K562 (cell line): Measurements from ENCODE around the gene SLC31A1. TPM values are rescaled to one million over a fixed set of nuclear protein-coding genes. Genes with fewer than 3 reads are reported as not detected.
A peak's percentile ranks its signal among the peaks of the same experiment; 100 is the strongest.

ENCODE experiments used
- ATF1 ChIP-seq, 2 experiments: fragments of 450-650 bp in 1 of 2; IDR thresholded peaks; 2 replicates each; pipeline ENCODE4 v1.6.1; 2016; ENCODE audit warnings: missing compliant biosample characterization in 1 of 2, missing genetic modification characterization in 1 of 2
- C11orf30 ChIP-seq: fragments of 450-650 bp; IDR thresholded peaks from 2 replicates; pipeline ENCODE4 v1.6.1; 2016; ENCODE audit warnings: low read depth, mild to moderate bottlenecking
- CHCHD3 ChIP-seq: fragments of 250-450 bp; sonication (Bioruptor Pico); IDR thresholded peaks from 2 replicates; pipeline ENCODE4 v2.1.2; 2022; ENCODE audit warnings: mild to moderate bottlenecking
- HMG20B ChIP-seq: fragments of 250-450 bp; sonication (Bioruptor Pico); IDR thresholded peaks from 2 replicates; pipeline ENCODE4 v1.5.0; 2021; ENCODE audit warnings: mild to moderate bottlenecking
- HOXB6 ChIP-seq: fragments of 250-450 bp; sonication (Bioruptor Pico); IDR thresholded peaks from 2 replicates; pipeline ENCODE4 v1.5.1; 2022; ENCODE audit warnings: mild to moderate bottlenecking, borderline replicate concordance
- RAD21 ChIP-seq, 2 experiments: fragments of 250-450 bp in 1 of 2; fragments of 450-650 bp in 1 of 2; sonication (Bioruptor Pico) in 1 of 2; formaldehyde crosslinking in 1 of 2; IDR thresholded peaks in 1 of 2; conservative IDR thresholded peaks in 1 of 2; 2 replicates each; pipeline versions ENCODE4 v1.4.0 to v1.8.0; 2020 to 2022; ENCODE audit warnings: mild to moderate bottlenecking in 2 of 2, moderate library complexity in 1 of 2
- RCOR1 ChIP-seq, 2 experiments: IDR thresholded peaks; 2 replicates each; pipeline ENCODE4 v1.6.1; 2012; ENCODE audit warnings: low read depth in 2 of 2, low read length in 2 of 2, borderline replicate concordance in 1 of 2, improper control_type of control experiment in 1 of 2
- SETDB1 ChIP-seq: IDR thresholded peaks from one replicate; pipeline ENCODE4 v1.6.1; 2012; ENCODE audit warnings: low read length, control low read depth, inconsistent platforms
- SIX5 ChIP-seq, 2 experiments: IDR thresholded peaks; 2 replicates each; pipeline ENCODE4 v1.6.1; 2011; ENCODE audit warnings: low read length in 2 of 2, borderline replicate concordance in 1 of 2, low read depth in 1 of 2, mild to moderate bottlenecking in 1 of 2, moderate library complexity in 1 of 2; ENCODE audit not compliant: insufficient read depth in 1 of 2
- SMARCA4 ChIP-seq: fragments of 450-650 bp; IDR thresholded peaks from 2 replicates; pipeline ENCODE4 v1.6.1; 2016
- U2AF1 ChIP-seq: fragments of 200-400 bp; formaldehyde crosslinking; optimal IDR thresholded peaks from 2 replicates; pipeline ENCODE3; 2017; ENCODE audit warnings: mild to moderate bottlenecking, low read depth, low read length, moderate library complexity
- ZFP91 ChIP-seq: sonication (generic); formaldehyde crosslinking; IDR thresholded peaks from 2 replicates; pipeline ENCODE4 v1.8.0; 2022; ENCODE audit warnings: mild to moderate bottlenecking, missing genetic modification reagents
- polyA plus RNA-seq, 8 experiments: library from polyadenylated mRNA; depleted of rRNA in 4 of 8; stranded (reverse) in 5 of 8; unstranded in 3 of 8; fragments of >200 nt; fragmentation: Nextera tagmentation in 2 of 8; fragmentation: Illumina TruSeq in 1 of 8; extraction: Ambion mirVana in 2 of 8; extraction: Trizol in 1 of 8; gene quantifications; 2 replicates each; pipeline versions ENCODE4 v1.2.1 to v1.2.3, GENCODE V29; 2011 to 2014; ENCODE audit warnings: inconsistent platforms in 1 of 8, missing spikeins in 1 of 8
- total RNA-seq, 7 experiments: library from RNA; depleted of rRNA in 6 of 7; stranded (reverse); fragments of >200 nt in 6 of 7; fragmentation: Illumina TruSeq in 2 of 7; extraction: Trizol in 2 of 7; gene quantifications; 2 replicates each; pipeline versions ENCODE4 v1.2.1 to v1.2.3, GENCODE V29; 2011 to 2021; ENCODE audit warnings: low replicate concordance in 1 of 7
- TF ChIP-seq, protein P1 (sequence below), 3 experiments: IDR thresholded peaks in 2 of 3; conservative IDR thresholded peaks in 1 of 3; 2 replicates each; pipeline ENCODE4 v1.5.1; 2011 to 2012; ENCODE audit warnings: low read length in 3 of 3, mild to moderate bottlenecking in 3 of 3, control low read depth in 2 of 3, improper control_type of control experiment in 1 of 3, inconsistent platforms in 1 of 3, low read depth in 1 of 3, mixed read lengths in 1 of 3, moderate library complexity in 1 of 3; ENCODE audit not compliant: insufficient read depth in 2 of 3
- TF ChIP-seq, protein P2 (sequence below): sonication (generic); formaldehyde crosslinking; IDR thresholded peaks from 2 replicates; pipeline ENCODE4 v1.8.1; 2023; ENCODE audit warnings: mild to moderate bottlenecking, missing genetic modification reagents, moderate library complexity
- TF ChIP-seq, protein P3 (sequence below): fragments of 250-450 bp; sonication (Bioruptor Pico); IDR thresholded peaks from 2 replicates; pipeline ENCODE4 v1.6.1; 2021; ENCODE audit warnings: mild to moderate bottlenecking
- TF ChIP-seq, protein P4 (sequence below): sonication (generic); formaldehyde crosslinking; IDR thresholded peaks from 2 replicates; pipeline ENCODE4 v1.8.0; 2022; ENCODE audit warnings: mild to moderate bottlenecking, missing genetic modification reagents, borderline replicate concordance
- TF ChIP-seq, protein P5 (sequence below): fragments of 450-650 bp; formaldehyde crosslinking; IDR thresholded peaks from 2 replicates; pipeline ENCODE4 v1.4.0; 2020; ENCODE audit warnings: mild to moderate bottlenecking, moderate library complexity

SLC31A1 gene
- total and polyA plus RNA-seq, 9 of the 15 experiments (the other 6 are each of a cell fraction or from before 2014, with no cell fraction given): 15.4 to 40.7 (median 25.9) TPM

GRCh38 chr9:113309204-113309813 lies 88.0 kb downstream of the SLC31A1 start (continued):
- TF ChIP-seq, protein P1, sequence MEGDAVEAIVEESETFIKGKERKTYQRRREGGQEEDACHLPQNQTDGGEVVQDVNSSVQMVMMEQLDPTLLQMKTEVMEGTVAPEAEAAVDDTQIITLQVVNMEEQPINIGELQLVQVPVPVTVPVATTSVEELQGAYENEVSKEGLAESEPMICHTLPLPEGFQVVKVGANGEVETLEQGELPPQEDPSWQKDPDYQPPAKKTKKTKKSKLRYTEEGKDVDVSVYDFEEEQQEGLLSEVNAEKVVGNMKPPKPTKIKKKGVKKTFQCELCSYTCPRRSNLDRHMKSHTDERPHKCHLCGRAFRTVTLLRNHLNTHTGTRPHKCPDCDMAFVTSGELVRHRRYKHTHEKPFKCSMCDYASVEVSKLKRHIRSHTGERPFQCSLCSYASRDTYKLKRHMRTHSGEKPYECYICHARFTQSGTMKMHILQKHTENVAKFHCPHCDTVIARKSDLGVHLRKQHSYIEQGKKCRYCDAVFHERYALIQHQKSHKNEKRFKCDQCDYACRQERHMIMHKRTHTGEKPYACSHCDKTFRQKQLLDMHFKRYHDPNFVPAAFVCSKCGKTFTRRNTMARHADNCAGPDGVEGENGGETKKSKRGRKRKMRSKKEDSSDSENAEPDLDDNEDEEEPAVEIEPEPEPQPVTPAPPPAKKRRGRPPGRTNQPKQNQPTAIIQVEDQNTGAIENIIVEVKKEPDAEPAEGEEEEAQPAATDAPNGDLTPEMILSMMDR (IDR thresholded peaks at IDR 0.05 in 2 of 3, conservative IDR thresholded peaks at IDR 0.05 in 1 of 3; ENCODE audit: insufficient read depth in 2 of 3, low read depth in 1 of 3, low read length in 3 of 3): peak; percentile 57 to 90 (median 62); a peak in 5 of 6 replicates
- no peak for TF ChIP-seq HMG20B (CRISPR knock-in tag)
- no peak for TF ChIP-seq SIX5 (IDR thresholded peaks at IDR 0.05; ENCODE audit: borderline replicate concordance in 1 of 2, insufficient read depth in 1 of 2, low read depth in 1 of 2, low read length in 2 of 2)
- no peak for TF ChIP-seq HOXB6
- no peak for TF ChIP-seq SETDB1
- TF ChIP-seq SMARCA4: no peak
- no peak for TF ChIP-seq ATF1 (CRISPR knock-in tag; IDR thresholded peaks at IDR 0.05)
- no peak for TF ChIP-seq ATF1 (tag; IDR thresholded peaks at IDR 0.05)
- TF ChIP-seq, protein P2, sequence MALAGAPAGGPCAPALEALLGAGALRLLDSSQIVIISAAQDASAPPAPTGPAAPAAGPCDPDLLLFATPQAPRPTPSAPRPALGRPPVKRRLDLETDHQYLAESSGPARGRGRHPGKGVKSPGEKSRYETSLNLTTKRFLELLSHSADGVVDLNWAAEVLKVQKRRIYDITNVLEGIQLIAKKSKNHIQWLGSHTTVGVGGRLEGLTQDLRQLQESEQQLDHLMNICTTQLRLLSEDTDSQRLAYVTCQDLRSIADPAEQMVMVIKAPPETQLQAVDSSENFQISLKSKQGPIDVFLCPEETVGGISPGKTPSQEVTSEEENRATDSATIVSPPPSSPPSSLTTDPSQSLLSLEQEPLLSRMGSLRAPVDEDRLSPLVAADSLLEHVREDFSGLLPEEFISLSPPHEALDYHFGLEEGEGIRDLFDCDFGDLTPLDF: no peak
- TF ChIP-seq CHCHD3 (CRISPR knock-in tag): no peak
- TF ChIP-seq, protein P3, sequence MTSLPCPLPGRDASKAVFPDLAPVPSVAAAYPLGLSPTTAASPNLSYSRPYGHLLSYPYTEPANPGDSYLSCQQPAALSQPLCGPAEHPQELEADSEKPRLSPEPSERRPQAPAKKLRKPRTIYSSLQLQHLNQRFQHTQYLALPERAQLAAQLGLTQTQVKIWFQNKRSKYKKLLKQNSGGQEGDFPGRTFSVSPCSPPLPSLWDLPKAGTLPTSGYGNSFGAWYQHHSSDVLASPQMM: no peak
- TF ChIP-seq, protein P4, sequence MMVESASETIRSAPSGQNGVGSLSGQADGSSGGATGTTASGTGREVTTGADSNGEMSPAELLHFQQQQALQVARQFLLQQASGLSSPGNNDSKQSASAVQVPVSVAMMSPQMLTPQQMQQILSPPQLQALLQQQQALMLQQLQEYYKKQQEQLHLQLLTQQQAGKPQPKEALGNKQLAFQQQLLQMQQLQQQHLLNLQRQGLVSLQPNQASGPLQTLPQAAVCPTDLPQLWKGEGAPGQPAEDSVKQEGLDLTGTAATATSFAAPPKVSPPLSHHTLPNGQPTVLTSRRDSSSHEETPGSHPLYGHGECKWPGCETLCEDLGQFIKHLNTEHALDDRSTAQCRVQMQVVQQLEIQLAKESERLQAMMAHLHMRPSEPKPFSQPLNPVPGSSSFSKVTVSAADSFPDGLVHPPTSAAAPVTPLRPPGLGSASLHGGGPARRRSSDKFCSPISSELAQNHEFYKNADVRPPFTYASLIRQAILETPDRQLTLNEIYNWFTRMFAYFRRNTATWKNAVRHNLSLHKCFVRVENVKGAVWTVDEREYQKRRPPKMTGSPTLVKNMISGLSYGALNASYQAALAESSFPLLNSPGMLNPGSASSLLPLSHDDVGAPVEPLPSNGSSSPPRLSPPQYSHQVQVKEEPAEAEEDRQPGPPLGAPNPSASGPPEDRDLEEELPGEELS (CRISPR knock-in tag): no peak
- peak; percentile 41; the same call in 1 of the 2 replicates for TF ChIP-seq C11orf30
- no peak for TF ChIP-seq ZFP91 (CRISPR knock-in tag)
- TF ChIP-seq, protein P5, sequence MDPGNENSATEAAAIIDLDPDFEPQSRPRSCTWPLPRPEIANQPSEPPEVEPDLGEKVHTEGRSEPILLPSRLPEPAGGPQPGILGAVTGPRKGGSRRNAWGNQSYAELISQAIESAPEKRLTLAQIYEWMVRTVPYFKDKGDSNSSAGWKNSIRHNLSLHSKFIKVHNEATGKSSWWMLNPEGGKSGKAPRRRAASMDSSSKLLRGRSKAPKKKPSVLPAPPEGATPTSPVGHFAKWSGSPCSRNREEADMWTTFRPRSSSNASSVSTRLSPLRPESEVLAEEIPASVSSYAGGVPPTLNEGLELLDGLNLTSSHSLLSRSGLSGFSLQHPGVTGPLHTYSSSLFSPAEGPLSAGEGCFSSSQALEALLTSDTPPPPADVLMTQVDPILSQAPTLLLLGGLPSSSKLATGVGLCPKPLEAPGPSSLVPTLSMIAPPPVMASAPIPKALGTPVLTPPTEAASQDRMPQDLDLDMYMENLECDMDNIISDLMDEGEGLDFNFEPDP: no peak
- TF ChIP-seq RCOR1 (IDR thresholded peaks at IDR 0.05; ENCODE audit: borderline replicate concordance in 1 of 2, low read depth in 2 of 2, low read length in 2 of 2): no peak
- peak; percentile 91 to 92 for TF ChIP-seq RAD21 (CRISPR knock-in tag; conservative IDR thresholded peaks at IDR 0.05 in 1 of 2, IDR thresholded peaks at IDR 0.05 in 1 of 2)
- no peak for TF ChIP-seq U2AF1
